Measurements from ENCODE around the gene ADGRG7. TPM values are rescaled to one million over a fixed set of nuclear protein-coding genes. Genes with fewer than 3 reads are reported as not detected.

ADGRG7 gene
- total RNA-seq, 4 donors from 2014 or later: 1.8 to 18.3 (median 12.1) TPM

DNA sequence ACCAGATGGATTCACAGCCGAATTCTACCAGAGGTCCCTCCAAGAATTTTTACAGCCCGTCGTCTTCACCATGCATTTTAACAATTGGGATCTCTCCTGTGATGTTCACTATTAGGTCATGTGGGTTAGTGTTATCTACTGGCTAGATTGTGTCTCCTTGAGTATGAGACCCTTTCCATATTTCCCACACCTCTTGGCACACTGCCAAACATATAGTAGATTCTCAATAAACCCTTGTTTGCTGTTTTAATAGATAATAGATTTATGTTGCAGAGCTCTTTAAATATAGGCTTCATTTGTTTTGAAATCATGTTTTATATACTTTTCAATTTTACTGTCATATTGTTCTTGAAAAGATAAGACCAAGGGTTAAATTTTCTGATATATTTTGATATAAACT is 34.9 kb upstream of the ADGRG7 start:
- in situ Hi-C loops (cut with MboI; ENCODE audit: low pct_ligation_motif_present in 1 of 4, low pct_unique_long_range_greater_than_20kb in 1 of 4, low sequenced_read_pairs in 3 of 4): no loop called here
- H3K27me3 ChIP-seq: no peaks in the 10 kb centered on the region
- H3K4me1 ChIP-seq: no peaks in the 10 kb centered on the region
- intact Hi-C loops (cut with DNase I; ENCODE audit: low total_unique reads): no loop called here
- no peaks in the 10 kb centered on the region for H3K9me3 ChIP-seq
- no peak overlapping the region for H3K4me3 ChIP-seq
- no peak overlapping the region for H3K27ac ChIP-seq
- 90% methylated on average over 3 of the region's 3 CpGs for WGBS, 2 donors (ENCODE audit: low coverage in 1 of 2)
- H3K36me3 ChIP-seq: no peaks in the 10 kb centered on the region
- TF ChIP-seq POLR2AphosphoS5 (IDR thresholded peaks at IDR 0.05) (no peak), EP300 (IDR thresholded peaks at IDR 0.05; ENCODE audit: low read depth) (no peak), POLR2A (IDR thresholded peaks at IDR 0.05) (no peak)
- TF ChIP-seq, protein P1, sequence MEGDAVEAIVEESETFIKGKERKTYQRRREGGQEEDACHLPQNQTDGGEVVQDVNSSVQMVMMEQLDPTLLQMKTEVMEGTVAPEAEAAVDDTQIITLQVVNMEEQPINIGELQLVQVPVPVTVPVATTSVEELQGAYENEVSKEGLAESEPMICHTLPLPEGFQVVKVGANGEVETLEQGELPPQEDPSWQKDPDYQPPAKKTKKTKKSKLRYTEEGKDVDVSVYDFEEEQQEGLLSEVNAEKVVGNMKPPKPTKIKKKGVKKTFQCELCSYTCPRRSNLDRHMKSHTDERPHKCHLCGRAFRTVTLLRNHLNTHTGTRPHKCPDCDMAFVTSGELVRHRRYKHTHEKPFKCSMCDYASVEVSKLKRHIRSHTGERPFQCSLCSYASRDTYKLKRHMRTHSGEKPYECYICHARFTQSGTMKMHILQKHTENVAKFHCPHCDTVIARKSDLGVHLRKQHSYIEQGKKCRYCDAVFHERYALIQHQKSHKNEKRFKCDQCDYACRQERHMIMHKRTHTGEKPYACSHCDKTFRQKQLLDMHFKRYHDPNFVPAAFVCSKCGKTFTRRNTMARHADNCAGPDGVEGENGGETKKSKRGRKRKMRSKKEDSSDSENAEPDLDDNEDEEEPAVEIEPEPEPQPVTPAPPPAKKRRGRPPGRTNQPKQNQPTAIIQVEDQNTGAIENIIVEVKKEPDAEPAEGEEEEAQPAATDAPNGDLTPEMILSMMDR (IDR thresholded peaks at IDR 0.05): no peak
- no peak for DNase-seq

DNA sequence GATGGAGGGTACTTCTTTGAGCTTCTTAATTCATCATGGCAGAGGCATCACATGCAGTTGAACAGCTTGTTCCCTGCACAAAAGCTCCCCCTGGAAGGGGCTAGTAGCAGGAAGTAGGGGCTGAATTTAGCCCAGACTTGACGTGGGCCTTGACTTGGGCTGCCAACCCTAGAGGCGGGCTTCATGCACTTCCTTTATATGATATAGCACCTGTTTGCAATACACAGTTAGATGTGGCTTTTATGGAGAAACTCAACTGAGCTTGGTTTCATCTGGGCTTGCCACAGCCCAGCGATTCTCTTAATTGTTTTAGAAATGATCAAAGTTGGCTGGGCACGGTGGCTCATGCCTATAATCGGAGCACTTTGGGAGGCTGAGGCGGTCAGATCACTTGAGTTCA is 33.7 kb upstream of the ADGRG7 start:
- in situ Hi-C loops (cut with MboI; ENCODE audit: low pct_ligation_motif_present in 1 of 4, low pct_unique_long_range_greater_than_20kb in 1 of 4, low sequenced_read_pairs in 3 of 4) (loop anchor here in 3 of 4 donors (25.0 kb wide), 2 partner anchors 263 to 738 kb away; no protein-coding TSS in a partner anchor), intact Hi-C loops (cut with DNase I; ENCODE audit: low total_unique reads) (no loop called here)
- H3K27ac ChIP-seq: no peak overlapping the region
- no peaks in the 10 kb centered on the region for H3K4me1 ChIP-seq
- H3K4me3 ChIP-seq: no peak overlapping the region
- TF ChIP-seq POLR2AphosphoS5 (IDR thresholded peaks at IDR 0.05): no peak
- no peak for TF ChIP-seq EP300 (IDR thresholded peaks at IDR 0.05; ENCODE audit: low read depth)
- TF ChIP-seq, protein P1 (IDR thresholded peaks at IDR 0.05): no peak
- no peak for TF ChIP-seq POLR2A (IDR thresholded peaks at IDR 0.05)
- 90% methylated on average over 6 of the region's 6 CpGs; no CpG with 5 or more reads in 1 of the 2 donors for WGBS, 2 donors (ENCODE audit: low coverage in 1 of 2)
- no peaks in the 10 kb centered on the region for H3K9me3 ChIP-seq
- no peaks in the 10 kb centered on the region for H3K27me3 ChIP-seq
- no peak for DNase-seq
- no peaks in the 10 kb centered on the region for H3K36me3 ChIP-seq

DNA sequence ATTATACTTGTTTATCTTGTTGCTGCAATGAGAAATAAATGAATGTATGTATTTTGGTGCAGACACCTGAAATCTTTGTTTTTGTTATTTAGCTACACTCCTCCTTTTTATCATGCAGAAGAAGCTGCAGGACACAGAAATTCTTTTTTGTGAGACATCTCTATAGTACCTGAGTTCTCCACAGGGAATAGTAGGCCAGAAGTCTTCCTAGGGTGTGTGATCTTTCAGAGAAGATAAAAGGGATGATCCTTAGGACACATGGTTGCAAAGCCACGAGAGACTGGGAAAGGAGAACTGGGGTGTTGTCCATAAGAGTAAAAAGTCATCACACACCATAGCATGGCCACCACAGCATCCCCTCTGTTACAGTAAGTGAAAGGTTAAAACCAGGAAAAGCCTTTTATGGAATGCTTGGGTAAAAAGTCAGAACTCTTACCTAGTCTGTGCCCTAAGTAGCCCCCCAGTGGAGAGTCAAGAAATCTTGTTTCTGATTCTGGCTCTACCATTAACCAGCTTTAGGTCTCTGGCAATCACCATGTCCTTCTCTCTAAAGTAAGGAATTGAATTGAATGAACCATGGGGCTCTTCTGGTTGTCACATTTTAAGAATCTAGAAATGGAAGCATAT is 31.9 kb upstream of the ADGRG7 start:
- TF ChIP-seq, protein P1 (IDR thresholded peaks at IDR 0.05): no peak
- TF ChIP-seq POLR2A (IDR thresholded peaks at IDR 0.05): no peak
- no peak for TF ChIP-seq EP300 (IDR thresholded peaks at IDR 0.05; ENCODE audit: low read depth)
- TF ChIP-seq POLR2AphosphoS5 (IDR thresholded peaks at IDR 0.05): no peak
- DNase-seq: no peak
- Histone ChIP-seq H3K4me1 (no peaks in the 10 kb centered on the region), H3K27ac (no peak overlapping the region), H3K9me3 (no peaks in the 10 kb centered on the region), H3K4me3 (no peak overlapping the region), H3K36me3 (no peaks in the 10 kb centered on the region), H3K27me3 (no peaks in the 10 kb centered on the region)
- in situ Hi-C loops (cut with MboI; ENCODE audit: low pct_ligation_motif_present in 1 of 4, low pct_unique_long_range_greater_than_20kb in 1 of 4, low sequenced_read_pairs in 3 of 4) (loop anchor here in 3 of 4 donors (25.0 kb wide), 2 partner anchors 265 to 740 kb away; no protein-coding TSS in a partner anchor), intact Hi-C loops (cut with DNase I; ENCODE audit: low total_unique reads) (no loop called here)
- 85% methylated on average over 1 of the region's 1 CpG; no CpG with 5 or more reads in 1 of the 2 donors for WGBS, 2 donors (ENCODE audit: low coverage in 1 of 2)

DNA sequence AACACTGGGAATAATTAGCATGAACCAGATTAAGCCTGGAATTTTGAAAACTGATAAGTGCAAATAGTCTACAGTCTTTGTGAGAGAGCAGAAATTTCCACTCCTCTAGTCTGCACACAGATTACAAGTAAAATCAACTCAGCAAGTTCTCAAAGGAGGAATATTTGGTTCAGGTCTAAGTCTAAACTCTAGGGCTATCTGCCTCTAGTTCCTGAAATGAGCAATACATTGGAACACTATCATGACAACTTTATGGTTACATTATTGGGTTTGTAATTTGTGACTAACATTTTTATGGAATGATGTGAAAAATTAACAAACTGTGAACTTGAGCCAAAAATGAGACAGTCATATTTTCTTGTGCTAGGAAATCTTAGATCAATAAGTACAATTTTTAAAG is 30.8 kb upstream of the ADGRG7 start:
- H3K36me3 ChIP-seq: no peaks in the 10 kb centered on the region
- no peaks in the 10 kb centered on the region for H3K9me3 ChIP-seq
- no peak for DNase-seq
- no peaks in the 10 kb centered on the region for H3K27me3 ChIP-seq
- intact Hi-C loops (cut with DNase I; ENCODE audit: low total_unique reads): no loop called here
- no peak overlapping the region for H3K27ac ChIP-seq
- in situ Hi-C loops (cut with MboI; ENCODE audit: low pct_ligation_motif_present in 1 of 4, low pct_unique_long_range_greater_than_20kb in 1 of 4, low sequenced_read_pairs in 3 of 4): loop anchor here in 3 of 4 donors (25.0 kb wide), 2 partner anchors 266 to 741 kb away; no protein-coding TSS in a partner anchor
- no peak for TF ChIP-seq POLR2AphosphoS5 (IDR thresholded peaks at IDR 0.05)
- TF ChIP-seq, protein P1 (IDR thresholded peaks at IDR 0.05): no peak
- no peak overlapping the region for H3K4me3 ChIP-seq
- H3K4me1 ChIP-seq: no peaks in the 10 kb centered on the region

All from transverse colon (tissue), 4 donors.